Adrenal gland (tissue), 5 donors: Measurements from ENCODE around the gene MTHFD2L.

Experiments used
- CTCF ChIP-seq, 6 experiments: fragments of 450-650 bp in 4 of 6; fragments of 200-600 bp in 2 of 6; sonication (generic) in 1 of 6; IDR thresholded peaks; 1 replicate in 5 of 6; 2 replicates in 1 of 6; pipeline versions ENCODE4 v1.5.1 to v1.8.0; 2016 to 2021; ENCODE audit warnings: antibody characterized with exemption in 6 of 6, mild to moderate bottlenecking in 2 of 6, moderate library complexity in 1 of 6
- POLR2A ChIP-seq, 2 donors: fragments of 450-650 bp; IDR thresholded peaks; one replicate each; pipeline ENCODE4 v1.6.1; 2017; ENCODE audit warnings: antibody characterized with exemption in 2 of 2, mild to moderate bottlenecking in 2 of 2, moderate library complexity in 1 of 2
- donor health status: DM: no; HTN: no; CAD: no.

- TF ChIP-seq CTCF (IDR thresholded peaks at IDR 0.05) (no peak), POLR2A (IDR thresholded peaks at IDR 0.05) (no peak)
These were observed 102.1 kb downstream of the MTHFD2L start for GRCh38 chr4:74260036-74260435.
